Epithelial cell of esophagus (primary cell): ENCODE measurements around the gene DNAJC30.
"Not testable (repeated sequence)": the region's sequence is repeated elsewhere in the genome, so short reads cannot be mapped to it uniquely, and the experiment has no call there.

Experiments
- DNase-seq: peaks from one replicate; pipeline ENCODE4 v3.0.0; 2010; ENCODE audit warnings: low read depth
- H3K4me3 ChIP-seq: 2 replicates; pipeline ENCODE4 v1.5.1; 2011; ENCODE audit warnings: mild to moderate bottlenecking, low read length, control low read depth
- TF ChIP-seq, protein P1 (sequence below): IDR thresholded peaks from 2 replicates; pipeline ENCODE4 v1.5.1; 2011; ENCODE audit warnings: low read depth, mild to moderate bottlenecking, low read length, control low read depth, inconsistent platforms; ENCODE audit not compliant: insufficient read depth; ENCODE audit errors: missing control alignments

DNAJC30 gene

DNA sequence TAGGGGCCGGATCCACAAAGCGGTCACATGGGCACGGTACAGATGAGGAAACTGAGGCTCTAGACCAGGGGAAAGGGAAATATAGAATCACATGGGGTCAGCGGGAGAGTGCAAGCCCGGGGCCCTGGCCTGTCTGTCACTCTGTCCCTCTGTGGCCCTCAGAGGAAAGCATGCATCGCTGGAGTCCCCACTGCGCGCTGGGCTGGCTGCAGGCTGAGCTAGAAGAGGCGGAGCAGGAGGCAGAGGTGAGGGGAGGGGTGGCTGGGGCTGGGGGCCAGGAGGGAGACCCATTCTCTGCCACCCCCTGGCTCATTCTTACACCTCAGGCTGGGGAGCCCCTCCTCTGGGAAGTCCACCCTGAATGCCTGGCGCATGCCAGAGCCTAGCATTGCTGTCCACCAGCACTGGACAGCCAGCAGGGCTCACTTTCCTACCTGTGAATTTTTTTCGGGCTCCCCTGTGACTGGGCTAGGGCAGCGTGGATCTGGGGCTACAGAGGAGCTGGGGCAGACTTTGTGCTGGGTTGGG is 13.3 kb downstream of the DNAJC30 start:
- H3K4me3 ChIP-seq = no peak overlapping the region
- no peak for DNase-seq
- TF ChIP-seq, protein P1, sequence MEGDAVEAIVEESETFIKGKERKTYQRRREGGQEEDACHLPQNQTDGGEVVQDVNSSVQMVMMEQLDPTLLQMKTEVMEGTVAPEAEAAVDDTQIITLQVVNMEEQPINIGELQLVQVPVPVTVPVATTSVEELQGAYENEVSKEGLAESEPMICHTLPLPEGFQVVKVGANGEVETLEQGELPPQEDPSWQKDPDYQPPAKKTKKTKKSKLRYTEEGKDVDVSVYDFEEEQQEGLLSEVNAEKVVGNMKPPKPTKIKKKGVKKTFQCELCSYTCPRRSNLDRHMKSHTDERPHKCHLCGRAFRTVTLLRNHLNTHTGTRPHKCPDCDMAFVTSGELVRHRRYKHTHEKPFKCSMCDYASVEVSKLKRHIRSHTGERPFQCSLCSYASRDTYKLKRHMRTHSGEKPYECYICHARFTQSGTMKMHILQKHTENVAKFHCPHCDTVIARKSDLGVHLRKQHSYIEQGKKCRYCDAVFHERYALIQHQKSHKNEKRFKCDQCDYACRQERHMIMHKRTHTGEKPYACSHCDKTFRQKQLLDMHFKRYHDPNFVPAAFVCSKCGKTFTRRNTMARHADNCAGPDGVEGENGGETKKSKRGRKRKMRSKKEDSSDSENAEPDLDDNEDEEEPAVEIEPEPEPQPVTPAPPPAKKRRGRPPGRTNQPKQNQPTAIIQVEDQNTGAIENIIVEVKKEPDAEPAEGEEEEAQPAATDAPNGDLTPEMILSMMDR = no peak

DNA sequence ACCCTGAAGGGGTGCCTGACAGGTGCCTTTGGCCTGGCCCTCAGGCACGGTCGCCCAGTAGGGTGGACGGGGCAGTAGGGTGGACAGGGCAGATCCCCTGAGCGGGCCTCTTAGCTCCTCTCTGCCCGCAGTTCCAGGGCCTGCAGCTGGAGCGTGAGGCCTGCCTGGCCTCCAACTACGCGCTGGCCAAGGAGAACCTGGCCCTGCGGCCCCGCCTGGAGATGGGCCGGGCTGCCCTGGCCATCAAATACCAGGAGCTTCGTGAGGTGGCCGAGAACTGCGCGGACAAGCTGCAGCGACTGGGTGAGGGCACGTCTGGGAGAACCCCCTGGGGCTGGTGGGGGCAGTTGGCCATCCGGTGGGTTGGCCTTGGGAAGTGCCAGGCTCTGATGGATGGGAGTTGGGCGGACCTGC is 14.0 kb downstream of the DNAJC30 start:
- no peak overlapping the region for H3K4me3 ChIP-seq
- DNase-seq = no peak
- TF ChIP-seq, protein P1 = no peak

DNA sequence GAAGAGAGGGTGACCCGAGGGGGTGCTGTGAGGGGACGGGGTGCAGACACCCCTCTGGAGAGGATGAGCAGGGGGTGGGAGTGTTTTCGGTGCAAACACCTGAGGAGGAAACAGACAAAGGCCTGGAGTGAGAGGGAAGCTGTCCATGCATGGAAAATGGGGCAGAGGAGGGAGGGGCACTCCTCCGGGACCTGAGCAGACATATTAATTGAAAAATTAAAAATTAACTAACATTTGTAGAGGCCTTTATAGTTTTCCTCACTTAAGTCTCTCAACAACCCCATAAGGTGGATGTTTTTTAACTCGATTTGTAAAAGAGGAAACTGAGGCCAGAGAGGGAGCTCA is 14.4 kb downstream of the DNAJC30 start:
- no peak for DNase-seq
- H3K4me3 ChIP-seq = peak overlapping the region; percentile 47
- TF ChIP-seq, protein P1 = no peak

DNA sequence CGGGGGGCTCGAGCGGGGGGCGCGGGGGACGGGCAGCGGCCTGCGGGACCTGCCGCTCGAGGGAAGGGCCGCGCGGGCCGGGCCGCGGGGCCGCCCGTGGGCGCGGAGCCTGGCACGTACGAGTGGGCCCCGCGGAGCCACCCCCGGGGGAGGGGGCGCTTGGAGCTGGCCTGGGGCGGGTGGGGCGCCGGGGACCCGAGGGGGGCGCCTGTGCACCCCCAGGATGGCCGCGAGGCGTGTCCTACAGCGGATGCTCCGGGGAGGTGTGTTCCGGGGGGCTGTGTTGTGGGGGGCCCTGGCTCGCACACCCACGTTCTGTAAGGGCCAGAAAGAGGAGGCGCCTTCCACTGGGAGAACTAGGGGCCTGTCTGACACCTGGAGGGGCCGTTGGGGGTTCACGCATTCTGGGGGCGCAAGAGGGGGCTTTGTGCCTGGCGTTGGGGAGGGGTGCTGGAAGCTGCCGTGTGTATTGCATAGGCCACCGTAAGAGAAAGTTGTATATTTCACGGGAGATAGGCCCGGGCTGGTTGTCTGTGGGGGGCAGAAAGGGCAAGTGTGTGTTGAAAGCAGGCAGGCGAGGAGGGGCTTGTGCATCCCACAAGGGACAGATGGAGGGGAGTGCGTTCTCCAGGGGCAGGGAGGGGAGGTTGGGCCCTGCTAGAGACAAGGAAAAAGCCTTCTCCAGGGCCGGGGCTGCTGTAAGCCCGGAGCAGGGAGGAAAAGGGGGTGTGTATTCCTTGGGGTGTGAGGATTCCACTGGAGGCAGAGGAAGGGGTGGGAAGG is 15.0 kb downstream of the DNAJC30 start:
- no peak for DNase-seq
- TF ChIP-seq, protein P1 = no peak
- H3K4me3 ChIP-seq = peak overlapping the region; percentile 47

DNA sequence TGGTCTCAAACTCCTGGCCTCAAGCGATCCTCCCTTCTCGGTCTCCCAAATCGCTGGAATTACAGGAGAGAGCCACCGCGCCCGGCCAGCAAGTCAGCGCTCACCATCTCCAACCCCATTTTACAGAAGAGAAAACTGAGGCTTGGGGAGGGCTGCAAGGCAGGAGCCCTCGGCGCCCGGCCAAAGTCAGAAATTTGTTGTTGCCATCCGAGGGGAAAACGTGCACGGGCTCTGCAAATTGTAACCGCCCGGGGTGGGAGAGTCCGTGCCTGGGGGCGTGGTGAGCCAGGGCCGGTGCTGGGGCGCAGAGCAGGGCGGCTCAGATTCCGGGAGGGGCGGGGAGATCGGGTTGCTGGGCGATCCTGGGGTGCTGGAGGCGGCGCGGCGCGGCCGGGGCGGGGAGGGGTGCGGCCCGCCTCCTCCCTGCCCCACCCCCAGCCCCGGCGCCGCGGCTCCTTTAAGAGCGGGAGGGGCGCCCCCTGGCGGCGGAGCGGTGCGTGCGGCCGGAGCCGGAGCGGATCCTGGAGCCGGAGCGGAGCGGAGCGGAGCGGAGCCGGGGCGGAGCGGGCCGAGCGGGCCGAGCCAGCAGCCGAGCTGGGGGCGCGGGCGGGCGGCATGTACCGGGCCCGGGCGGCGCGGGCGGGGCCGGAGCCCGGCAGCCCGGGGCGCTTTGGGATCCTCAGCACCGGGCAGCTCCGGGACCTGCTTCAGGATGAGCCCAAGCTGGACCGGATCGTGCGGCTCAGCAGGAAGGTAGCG is 15.7 kb downstream of the DNAJC30 start, which contains the start of gene VPS37D:
TSS of gene VPS37D (plus strand) at position 488 of the 759 bp plus-strand sequence. CDS start at position 616, 128 bp downstream.
- DNase-seq = peak; percentile 93
- TF ChIP-seq, protein P1 = peak; percentile 44
- peak within 1 kb of the TSS; percentile 47 for H3K4me3 ChIP-seq

DNA sequence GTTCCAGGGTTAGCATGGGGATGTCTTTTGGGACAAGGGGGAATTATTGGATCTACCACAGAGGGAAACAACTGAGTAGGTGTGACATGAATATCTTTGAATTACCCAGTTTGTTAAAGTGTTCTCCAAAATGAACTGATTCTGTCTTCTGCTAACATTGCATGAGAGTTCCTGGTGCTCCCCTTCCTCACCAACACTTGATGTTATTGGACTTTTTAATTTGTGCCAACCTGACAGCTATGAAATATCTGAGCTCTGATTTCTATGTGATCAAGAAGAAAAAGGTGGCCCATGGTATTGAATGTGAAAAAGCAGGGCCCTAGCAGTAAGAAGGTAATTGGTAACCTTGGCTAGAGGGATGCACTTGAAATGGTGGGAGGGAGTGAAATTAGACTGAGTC is 20.2 kb downstream of the DNAJC30 start:
- TF ChIP-seq, protein P1 = no peak
- DNase-seq = no peak
- H3K4me3 ChIP-seq = no peak overlapping the region

DNA sequence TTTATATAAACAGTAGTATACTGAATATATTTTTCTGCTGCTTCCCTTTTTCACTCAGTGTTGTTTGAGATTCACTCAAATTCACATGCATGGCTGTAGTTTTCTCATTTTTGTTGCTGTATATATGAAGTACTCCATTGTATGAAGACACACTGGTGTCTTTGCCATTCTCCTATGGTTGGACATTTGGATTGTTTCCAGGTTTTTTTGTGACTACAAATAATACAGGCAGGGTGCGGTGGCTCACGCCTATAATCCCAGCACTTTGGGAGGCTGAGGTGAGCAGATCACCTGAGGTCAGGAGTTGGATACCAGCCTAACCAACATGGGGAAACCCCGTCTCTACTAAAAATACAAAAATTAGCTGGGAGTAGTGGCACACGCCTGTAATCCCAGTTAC is 22.7 kb downstream of the DNAJC30 start:
- not testable (repeated sequence) for DNase-seq, H3K4me3 ChIP-seq
